CD14-positive monocyte (primary cell): ENCODE data around the gene ACSM4. TPM values are rescaled to one million over a fixed set of nuclear protein-coding genes. Genes with fewer than 3 reads are reported as not detected.

ENCODE experiments used
- DNase-seq, 3 donors: peaks; one replicate each; pipeline ENCODE4 v3.0.0-alpha.2; 2011 to 2022
- H2AFZ ChIP-seq: 2 replicates; pipeline ENCODE4 v1.6.0; 2012; ENCODE audit warnings: mild to moderate bottlenecking, low read depth, low read length, inconsistent platforms; ENCODE audit not compliant: insufficient read depth, poor library complexity, severe bottlenecking
- H3K27ac ChIP-seq, 2 donors: 1 replicate in 1 of 2; 2 replicates in 1 of 2; pipeline ENCODE4 v1.5.1; 2012 to 2013; ENCODE audit warnings: low read length in 2 of 2, control low read depth in 1 of 2, inconsistent platforms in 1 of 2, low read depth in 1 of 2, mild to moderate bottlenecking in 1 of 2
- H3K27me3 ChIP-seq, 2 donors: one replicate each; pipeline versions ENCODE4 v1.6.0 to v1.6.1; 2011 to 2013; ENCODE audit warnings: low read length in 2 of 2; ENCODE audit not compliant: control insufficient read depth in 2 of 2, insufficient read depth in 2 of 2
- H3K36me3 ChIP-seq, 2 donors: replicated peaks in 1 of 2; 1 replicate in 1 of 2; 2 replicates in 1 of 2; pipeline versions ENCODE4 v1.5.1 to v1.6.1; 2012 to 2013; ENCODE audit warnings: low read length in 2 of 2, control low read depth in 1 of 2, inconsistent platforms in 1 of 2, mild to moderate bottlenecking in 1 of 2; ENCODE audit not compliant: insufficient read depth in 2 of 2, control insufficient read depth in 1 of 2
- H3K4me1 ChIP-seq, 2 donors: 1 replicate in 1 of 2; 2 replicates in 1 of 2; pipeline versions ENCODE4 v1.5.1 to v1.6.1; 2012 to 2013; ENCODE audit warnings: low read length in 2 of 2, control low read depth in 1 of 2, inconsistent platforms in 1 of 2, mild to moderate bottlenecking in 1 of 2, moderate library complexity in 1 of 2; ENCODE audit not compliant: insufficient read depth in 2 of 2, control insufficient read depth in 1 of 2
- H3K4me2 ChIP-seq: replicated peaks from 2 replicates; pipeline ENCODE3; 2012; ENCODE audit warnings: low read length, moderate library complexity, mild to moderate bottlenecking; ENCODE audit not compliant: poor library complexity, severe bottlenecking; ENCODE audit errors: extremely low read depth
- H3K4me3 ChIP-seq, 3 experiments: fragments of 200-600 bp in 1 of 3; sonication (generic) in 1 of 3; replicated peaks in 1 of 3; 1 replicate in 2 of 3; 2 replicates in 1 of 3; pipeline ENCODE4 v1.5.1; 2011 to 2013; ENCODE audit warnings: low read length in 3 of 3, mild to moderate bottlenecking in 3 of 3, control low read depth in 2 of 3, low read depth in 2 of 3, inconsistent platforms in 1 of 3, moderate library complexity in 1 of 3
- H3K79me2 ChIP-seq: 2 replicates; pipeline ENCODE4 v1.6.0; 2012; ENCODE audit warnings: mild to moderate bottlenecking, control low read depth, inconsistent platforms, low read length, moderate library complexity; ENCODE audit not compliant: insufficient read depth
- H3K9ac ChIP-seq: 2 replicates; pipeline ENCODE4 v1.6.0; 2017; ENCODE audit warnings: low read length, mild to moderate bottlenecking; ENCODE audit not compliant: insufficient read depth, poor library complexity, severe bottlenecking
- H3K9me3 ChIP-seq, 2 donors: replicated peaks in 1 of 2; 1 replicate in 1 of 2; 2 replicates in 1 of 2; pipeline versions ENCODE4 v1.5.1 to v1.6.1; 2012 to 2013; ENCODE audit warnings: low read length in 2 of 2, control low read depth in 1 of 2; ENCODE audit not compliant: control insufficient read depth in 1 of 2, insufficient read depth in 1 of 2
- H4K20me1 ChIP-seq: 2 replicates; pipeline ENCODE4 v1.6.0; 2012; ENCODE audit warnings: mild to moderate bottlenecking, low read length, control low read depth, moderate library complexity; ENCODE audit not compliant: insufficient read depth
- H3K27ac Mint-ChIP-seq, 7 donors: one replicate each; pipeline ENCODE4 v1.8.0; 2020; ENCODE audit warnings: mild to moderate bottlenecking in 7 of 7, mixed read lengths in 7 of 7, moderate library complexity in 6 of 7, inconsistent platforms in 2 of 7
- H3K27me3 Mint-ChIP-seq, 3 donors: one replicate each; pipeline ENCODE4 v1.8.0; 2021 to 2022; ENCODE audit warnings: low read depth in 3 of 3, mild to moderate bottlenecking in 3 of 3, mixed read lengths in 3 of 3, moderate library complexity in 3 of 3, inconsistent platforms in 1 of 3
- H3K36me3 Mint-ChIP-seq, 2 donors: one replicate each; pipeline ENCODE4 v1.8.0; 2020; ENCODE audit warnings: mixed read lengths in 2 of 2, inconsistent platforms in 1 of 2, mild to moderate bottlenecking in 1 of 2
- H3K4me1 Mint-ChIP-seq: one replicate; pipeline ENCODE4 v1.8.0; 2020; ENCODE audit warnings: mild to moderate bottlenecking, mixed read lengths
- H3K4me3 Mint-ChIP-seq, 2 donors: one replicate each; pipeline ENCODE4 v1.8.0; 2020; ENCODE audit warnings: mild to moderate bottlenecking in 2 of 2, mixed read lengths in 2 of 2, moderate library complexity in 1 of 2
- H3K9me3 Mint-ChIP-seq, 7 donors: one replicate each; pipeline ENCODE4 v1.8.0; 2020 to 2022; ENCODE audit warnings: mixed read lengths in 7 of 7, mild to moderate bottlenecking in 6 of 7, moderate library complexity in 6 of 7, inconsistent platforms in 2 of 7
- WGBS: methylation state at CpG from one replicate; pipeline ENCODE4 v1.1.5; 2013; ENCODE audit warnings: missing lambda C conversion rate; ENCODE audit not compliant: insufficient coverage; 5-methylcytosine and 5-hydroxymethylcytosine counted together
- intact Hi-C, 2 donors: fragments of 100-400 bp; cut with micrococcal nuclease; formaldehyde crosslinking; loops; one replicate each; pipeline versions ENCODE4 v1.15.0 to v1.15.1; 2023
- polyA plus RNA-seq, 3 donors: library from polyadenylated mRNA; depleted of rRNA in 1 of 3; unstranded in 2 of 3; stranded (reverse) in 1 of 3; fragments of 300-500 nt in 2 of 3; fragments of >200 nt in 1 of 3; fragmentation: Illumina TruSeq in 2 of 3; gene quantifications; 1 replicate in 2 of 3; 2 replicates in 1 of 3; pipeline ENCODE4 v1.2.3, GENCODE V29; 2012 to 2021
- TF ChIP-seq, protein P1 (sequence below): fragments of 200-600 bp; IDR thresholded peaks from one replicate; pipeline ENCODE4 v1.8.0; 2022; ENCODE audit warnings: antibody characterized with exemption, mild to moderate bottlenecking

The ACSM4 gene
- polyA plus RNA-seq, 3 donors, result not detected

DNA sequence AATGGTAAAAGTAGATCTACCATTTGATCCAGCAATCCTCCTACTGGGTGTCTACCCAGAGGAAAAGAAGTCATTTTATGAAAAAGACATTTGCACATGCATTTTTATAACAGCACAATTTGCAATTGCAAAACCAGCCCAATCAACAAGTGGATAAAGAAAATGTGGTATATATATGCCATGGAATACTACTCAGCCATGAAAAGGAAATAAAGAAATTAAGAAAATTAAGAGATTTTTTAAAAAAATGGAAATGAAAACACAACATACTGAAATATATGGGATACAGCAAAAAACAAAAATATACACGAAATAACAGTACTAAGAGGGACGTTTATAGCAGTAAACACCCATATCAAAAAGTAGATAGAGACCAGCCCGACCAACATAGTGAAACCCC, 58.9 kb downstream of the ACSM4 start:
- peaks cover 0 to 2% (median 0%) of the 10 kb centered on the region in 7 donors for H3K9me3 Mint-ChIP-seq
- Histone ChIP-seq H4K20me1 (no peaks in the 10 kb centered on the region), H3K27me3 (peaks cover 0 to 3% of the 10 kb centered on the region in 2 donors), H3K9me3 (no peaks in the 10 kb centered on the region), H3K4me3 (no peak overlapping the region), H3K4me2 (no peak overlapping the region), H3K9ac (no peak overlapping the region), H3K79me2 (no peaks in the 10 kb centered on the region), H3K36me3 (no peaks in the 10 kb centered on the region), H3K4me1 (no peaks in the 10 kb centered on the region), H3K27ac (no peak overlapping the region), H2AFZ (no peak overlapping the region)
- H3K4me3 Mint-ChIP-seq, result no peak overlapping the region
- no peaks in the 10 kb centered on the region for H3K4me1 Mint-ChIP-seq
- no CpG with 5 or more reads among the region's 3 CpGs for WGBS
- TF ChIP-seq, protein P1, sequence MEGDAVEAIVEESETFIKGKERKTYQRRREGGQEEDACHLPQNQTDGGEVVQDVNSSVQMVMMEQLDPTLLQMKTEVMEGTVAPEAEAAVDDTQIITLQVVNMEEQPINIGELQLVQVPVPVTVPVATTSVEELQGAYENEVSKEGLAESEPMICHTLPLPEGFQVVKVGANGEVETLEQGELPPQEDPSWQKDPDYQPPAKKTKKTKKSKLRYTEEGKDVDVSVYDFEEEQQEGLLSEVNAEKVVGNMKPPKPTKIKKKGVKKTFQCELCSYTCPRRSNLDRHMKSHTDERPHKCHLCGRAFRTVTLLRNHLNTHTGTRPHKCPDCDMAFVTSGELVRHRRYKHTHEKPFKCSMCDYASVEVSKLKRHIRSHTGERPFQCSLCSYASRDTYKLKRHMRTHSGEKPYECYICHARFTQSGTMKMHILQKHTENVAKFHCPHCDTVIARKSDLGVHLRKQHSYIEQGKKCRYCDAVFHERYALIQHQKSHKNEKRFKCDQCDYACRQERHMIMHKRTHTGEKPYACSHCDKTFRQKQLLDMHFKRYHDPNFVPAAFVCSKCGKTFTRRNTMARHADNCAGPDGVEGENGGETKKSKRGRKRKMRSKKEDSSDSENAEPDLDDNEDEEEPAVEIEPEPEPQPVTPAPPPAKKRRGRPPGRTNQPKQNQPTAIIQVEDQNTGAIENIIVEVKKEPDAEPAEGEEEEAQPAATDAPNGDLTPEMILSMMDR, result no peak
- H3K27ac Mint-ChIP-seq, result no peak overlapping the region
- no peak for DNase-seq
- H3K27me3 Mint-ChIP-seq, result peaks cover 0 to 6% (median 2%) of the 10 kb centered on the region in 3 donors
- intact Hi-C loops, result no loop called here
- H3K36me3 Mint-ChIP-seq, result no peaks in the 10 kb centered on the region

DNA sequence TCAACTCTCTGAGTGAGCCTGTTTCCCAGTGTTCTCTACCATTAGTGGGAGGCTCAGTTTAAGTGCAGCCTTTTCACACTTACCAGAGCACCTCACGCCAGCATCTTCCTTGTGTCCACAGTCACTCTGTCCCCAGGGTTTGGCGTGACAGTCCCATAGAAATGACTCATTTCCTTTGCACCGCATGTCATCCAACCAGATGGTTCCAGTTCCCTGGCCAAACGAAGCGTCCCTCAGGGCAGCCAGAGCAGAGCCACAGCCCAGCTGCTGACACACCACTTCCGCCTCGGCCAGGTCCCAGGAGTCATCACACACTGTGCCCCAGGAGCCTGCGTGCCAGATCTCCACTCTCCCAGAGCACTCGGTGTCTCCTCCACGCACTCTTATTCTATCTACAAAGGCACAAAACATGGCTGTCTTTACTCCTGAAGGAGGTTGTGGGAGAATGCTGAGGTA, 65.4 kb downstream of the ACSM4 start:
- TF ChIP-seq, protein P1, result no peak
- Histone ChIP-seq H3K4me1 (no peaks in the 10 kb centered on the region), H3K9me3 (no peaks in the 10 kb centered on the region), H3K79me2 (no peaks in the 10 kb centered on the region), H2AFZ (no peak overlapping the region), H3K4me2 (no peak overlapping the region), H4K20me1 (no peaks in the 10 kb centered on the region), H3K27ac (no peak overlapping the region), H3K36me3 (no peaks in the 10 kb centered on the region), H3K9ac (no peak overlapping the region), H3K4me3 (no peak overlapping the region), H3K27me3 (no peaks in the 10 kb centered on the region)
- intact Hi-C loops, result no loop called here
- H3K9me3 Mint-ChIP-seq, result peaks cover 0 to 7% (median 1%) of the 10 kb centered on the region in 7 donors
- H3K36me3 Mint-ChIP-seq, result no peaks in the 10 kb centered on the region
- WGBS, result 60% methylated on average over 8 of the region's 10 CpGs
- H3K27ac Mint-ChIP-seq, result no peak overlapping the region
- DNase-seq, result peak in 2 of 3 donors; percentile 6 to 30
- H3K27me3 Mint-ChIP-seq, result peaks cover 0 to 8% (median 1%) of the 10 kb centered on the region in 3 donors
- peaks cover 3% of the 10 kb centered on the region for H3K4me1 Mint-ChIP-seq
- H3K4me3 Mint-ChIP-seq, result peak overlapping the region in 1 of 2 donors; percentile 3
